KOPT-K1 (cell line): ENCODE data around the gene ZNF248.
A peak's percentile ranks its signal among the peaks of the same experiment; 100 is the strongest.

Experiments used
- H3K27ac ChIP-seq: fragments of 200-600 bp; sonication (generic); 2 replicates; pipeline ENCODE4 v1.5.1; 2016; ENCODE audit warnings: antibody characterized with exemption, mild to moderate bottlenecking, low read depth, low read length; ENCODE audit not compliant: poor library complexity, severe bottlenecking
- H3K36me3 ChIP-seq: fragments of 200-600 bp; sonication (generic); 2 replicates; pipeline ENCODE4 v1.5.1; 2017; ENCODE audit warnings: antibody characterized with exemption, mild to moderate bottlenecking, low read length, moderate library complexity; ENCODE audit not compliant: insufficient read depth
- H3K9me3 ChIP-seq: fragments of 200-600 bp; sonication (generic); 2 replicates; pipeline ENCODE4 v1.5.1; 2017; ENCODE audit warnings: antibody characterized with exemption, low read length, mild to moderate bottlenecking; ENCODE audit not compliant: insufficient read depth, poor library complexity, severe bottlenecking

The ZNF248 gene

GRCh38 chr10:37856881-37857286 is 526 bp downstream of the ZNF248 start:
- H3K36me3 ChIP-seq = peaks cover 11% of the 10 kb centered on the region; the same call in 1 of the 2 replicates
- H3K27ac ChIP-seq = peak overlapping the region; percentile 80
- H3K9me3 ChIP-seq = peaks cover 6% of the 10 kb centered on the region

GRCh38 chr10:37855636-37856035 is 1.8 kb downstream of the ZNF248 start:
- Histone ChIP-seq H3K27ac (no peak overlapping the region), H3K36me3 (peaks cover 15% of the 10 kb centered on the region; the same call in 1 of the 2 replicates)

GRCh38 chr10:37854626-37855025 is 2.8 kb downstream of the ZNF248 start:
- H3K27ac ChIP-seq = no peak overlapping the region
- H3K9me3 ChIP-seq = no peaks in the 10 kb centered on the region
- peaks cover 15% of the 10 kb centered on the region; the same call in 1 of the 2 replicates for H3K36me3 ChIP-seq

More at GRCh38 chr10:37855636-37856035, 1.8 kb downstream of the ZNF248 start:
- H3K9me3 ChIP-seq = peaks cover 6% of the 10 kb centered on the region

GRCh38 chr10:37844644-37845043 is 12.8 kb downstream of the ZNF248 start:
- Histone ChIP-seq H3K27ac (no peak overlapping the region), H3K36me3 (peaks cover 31% of the 10 kb centered on the region; the same call in 1 of the 2 replicates), H3K9me3 (peaks cover 23% of the 10 kb centered on the region)

GRCh38 chr10:37839243-37839642 is 18.2 kb downstream of the ZNF248 start:
- Histone ChIP-seq H3K27ac (no peak overlapping the region), H3K9me3 (peaks cover 44% of the 10 kb centered on the region), H3K36me3 (peaks cover 55% of the 10 kb centered on the region)

- Histone ChIP-seq H3K27ac (no peak overlapping the region), H3K36me3 (peaks cover 71% of the 10 kb centered on the region), H3K9me3 (peaks cover 67% of the 10 kb centered on the region)
Measured at GRCh38 chr10:37831495-37832333, 25.7 kb downstream of the ZNF248 start.

GRCh38 chr10:37826806-37827205 is 30.6 kb downstream of the ZNF248 start:
- Histone ChIP-seq H3K36me3 (peaks cover 44% of the 10 kb centered on the region), H3K27ac (no peak overlapping the region), H3K9me3 (peaks cover 34% of the 10 kb centered on the region)

- 0 out of 2 replicates have a peak, but pooled peaks cover 8% of the 10 kb centered on the region for H3K36me3 ChIP-seq
- H3K27ac ChIP-seq = no peak overlapping the region
- H3K9me3 ChIP-seq = peaks cover 15% of the 10 kb centered on the region
Measured at GRCh38 chr10:37821237-37821636, 36.2 kb downstream of the ZNF248 start.

- no peaks in the 10 kb centered on the region for H3K36me3 ChIP-seq
- H3K27ac ChIP-seq = no peak overlapping the region
- H3K9me3 ChIP-seq = peaks cover 17% of the 10 kb centered on the region
Measured at GRCh38 chr10:37819797-37820196, 37.6 kb downstream of the ZNF248 start.

- Histone ChIP-seq H3K27ac (no peak overlapping the region), H3K36me3 (no peaks in the 10 kb centered on the region), H3K9me3 (peaks cover 27% of the 10 kb centered on the region)
Measured at GRCh38 chr10:37816290-37816689, 41.1 kb downstream of the ZNF248 start.

GRCh38 chr10:37813763-37814162 is 43.6 kb downstream of the ZNF248 start:
- Histone ChIP-seq H3K36me3 (no peaks in the 10 kb centered on the region), H3K27ac (no peak overlapping the region), H3K9me3 (peaks cover 26% of the 10 kb centered on the region)

- H3K36me3 ChIP-seq = no peaks in the 10 kb centered on the region
- no peak overlapping the region for H3K27ac ChIP-seq
- peaks cover 26% of the 10 kb centered on the region for H3K9me3 ChIP-seq
Measured at GRCh38 chr10:37812290-37812689, 45.1 kb downstream of the ZNF248 start.

GRCh38 chr10:37803269-37803668 is 54.1 kb downstream of the ZNF248 start:
- H3K9me3 ChIP-seq = no peaks in the 10 kb centered on the region
- H3K27ac ChIP-seq = no peak overlapping the region
- no peaks in the 10 kb centered on the region for H3K36me3 ChIP-seq

GRCh38 chr10:37801557-37801956 is 55.9 kb downstream of the ZNF248 start:
- Histone ChIP-seq H3K9me3 (no peaks in the 10 kb centered on the region), H3K36me3 (no peaks in the 10 kb centered on the region), H3K27ac (no peak overlapping the region)

- Histone ChIP-seq H3K9me3 (peaks cover 8% of the 10 kb centered on the region), H3K27ac (no peak overlapping the region)
Measured at GRCh38 chr10:37794305-37794976, 63.0 kb downstream of the ZNF248 start.

More at GRCh38 chr10:37794305-37794976, 63.0 kb downstream of the ZNF248 start:
- H3K36me3 ChIP-seq = no peaks in the 10 kb centered on the region
